Measurements from ENCODE around the gene RAB40B.

RAB40B gene

GRCh38 chr17:82691714-82692113 is 6.8 kb downstream of the RAB40B start:
- no peak for DNase-seq

- DNase-seq = no peak
Measured at GRCh38 chr17:82690786-82691489, 7.6 kb downstream of the RAB40B start.

GRCh38 chr17:82689077-82689476 is 9.4 kb downstream of the RAB40B start:
- no peak for DNase-seq

DNA sequence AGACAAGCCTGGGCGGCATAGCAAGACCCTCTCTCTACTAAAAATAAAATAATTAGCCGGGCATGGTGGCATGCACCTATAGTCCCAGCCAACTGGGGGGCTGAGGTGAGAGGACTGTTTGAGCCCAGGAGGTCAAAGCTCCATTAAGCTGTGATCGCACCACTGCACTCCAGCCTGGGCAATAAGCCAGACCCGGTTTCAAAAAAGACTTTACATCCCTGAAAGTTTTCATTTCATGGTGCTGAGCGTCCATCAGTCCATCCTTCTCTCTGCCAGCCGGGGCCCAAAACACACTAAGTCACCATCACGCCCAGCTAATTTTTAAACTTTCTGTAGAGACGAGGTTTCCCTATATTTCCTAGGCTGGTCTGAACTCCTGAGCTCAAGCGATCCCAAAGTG is 10.6 kb downstream of the RAB40B start:
- DNase-seq = no peak

DNA sequence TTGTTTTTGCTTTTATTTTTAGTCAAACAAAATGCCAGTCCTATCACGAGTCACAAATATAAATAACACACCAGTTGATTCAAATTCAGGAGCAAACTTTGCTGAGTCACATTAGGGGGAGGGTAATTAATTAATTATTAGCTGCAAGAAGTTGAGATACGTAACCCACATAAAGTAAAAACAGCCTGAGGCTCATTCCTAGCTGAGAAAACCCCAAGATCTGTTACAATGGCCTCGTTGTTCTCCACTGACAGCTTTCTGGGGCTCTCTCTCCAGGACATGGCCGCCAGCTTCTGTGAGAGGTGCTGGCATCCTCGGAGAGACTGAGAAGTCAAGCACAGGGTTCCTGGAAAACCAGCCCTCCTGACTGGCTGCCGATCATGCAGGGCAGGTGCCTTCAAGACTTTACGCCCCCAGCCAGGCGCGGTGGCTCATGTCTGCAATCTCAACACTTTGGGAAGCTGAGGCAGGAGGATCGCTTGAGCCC is 11.1 kb downstream of the RAB40B start:
- no peak for DNase-seq

DNA sequence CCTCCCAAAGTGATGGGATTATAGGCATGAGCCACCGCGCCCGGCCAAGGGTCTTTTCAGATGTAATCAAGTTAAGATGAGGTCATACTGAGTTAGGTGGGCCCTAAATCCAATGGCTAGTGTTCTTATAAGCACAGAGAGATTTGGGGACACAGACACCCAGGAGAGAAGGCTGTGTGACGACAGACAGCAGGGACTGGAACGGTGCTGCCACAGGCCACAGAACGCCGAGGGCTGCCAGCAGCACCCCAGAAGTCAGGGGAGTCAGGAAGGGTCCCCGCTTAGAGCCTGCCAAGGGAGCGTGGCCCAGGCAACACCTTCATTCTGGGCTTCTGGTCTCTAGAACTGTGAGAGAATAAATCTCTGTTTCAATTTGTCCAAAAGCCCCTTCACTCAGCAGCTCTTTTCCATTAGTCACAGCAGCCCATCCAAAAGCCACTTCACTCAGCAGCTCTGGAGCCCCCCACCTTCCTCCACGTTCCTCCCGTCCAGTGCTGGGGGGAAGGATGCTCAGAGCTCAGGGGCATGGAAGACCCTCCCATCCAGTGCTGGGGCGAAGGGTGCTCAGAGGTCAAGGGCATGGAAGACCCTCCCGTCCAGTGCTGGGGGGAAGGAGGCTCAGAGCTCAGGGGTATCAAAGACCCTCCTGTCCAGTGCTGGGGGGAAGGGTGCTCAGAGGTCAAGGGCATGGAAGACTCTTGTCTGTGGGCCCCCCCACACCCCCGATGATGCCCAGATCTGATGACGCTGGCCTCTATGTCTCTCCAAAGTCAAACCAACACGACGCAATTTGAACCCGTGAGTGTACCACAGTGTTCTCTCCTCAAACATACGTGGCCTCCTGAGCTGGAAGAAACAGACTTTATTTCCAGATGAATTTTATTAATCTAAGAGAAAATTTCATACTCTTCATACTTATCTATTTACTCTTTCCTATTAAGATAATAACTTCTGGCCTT is 11.9 kb downstream of the RAB40B start:
- no peak for DNase-seq

GRCh38 chr17:82685291-82685690 is 13.2 kb downstream of the RAB40B start:
- DNase-seq = no peak

GRCh38 chr17:82684228-82684841 is 14.2 kb downstream of the RAB40B start:
- DNase-seq = no peak

DNA sequence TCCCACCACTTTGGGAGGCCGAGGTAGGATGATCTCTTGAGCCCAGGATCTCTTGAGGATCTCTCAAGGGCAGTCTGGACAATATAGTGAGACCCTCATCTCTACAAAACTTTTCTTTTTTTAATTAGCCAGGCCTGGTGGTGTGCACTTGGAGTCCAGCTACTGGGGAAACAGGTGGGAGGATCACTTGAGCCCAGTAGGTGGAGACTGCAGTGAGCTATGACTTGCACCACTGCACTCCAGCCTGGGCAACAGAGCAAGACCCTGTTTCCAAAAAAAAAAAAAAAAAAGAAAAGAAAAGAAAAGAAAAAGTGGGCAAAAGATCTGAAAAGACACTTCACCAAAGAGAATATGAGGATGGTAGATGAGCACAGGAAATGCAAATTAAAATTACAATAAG is 15.0 kb downstream of the RAB40B start:
- no peak for DNase-seq

- DNase-seq = no peak
Measured at GRCh38 chr17:82681547-82681946, 17.0 kb downstream of the RAB40B start.

DNA sequence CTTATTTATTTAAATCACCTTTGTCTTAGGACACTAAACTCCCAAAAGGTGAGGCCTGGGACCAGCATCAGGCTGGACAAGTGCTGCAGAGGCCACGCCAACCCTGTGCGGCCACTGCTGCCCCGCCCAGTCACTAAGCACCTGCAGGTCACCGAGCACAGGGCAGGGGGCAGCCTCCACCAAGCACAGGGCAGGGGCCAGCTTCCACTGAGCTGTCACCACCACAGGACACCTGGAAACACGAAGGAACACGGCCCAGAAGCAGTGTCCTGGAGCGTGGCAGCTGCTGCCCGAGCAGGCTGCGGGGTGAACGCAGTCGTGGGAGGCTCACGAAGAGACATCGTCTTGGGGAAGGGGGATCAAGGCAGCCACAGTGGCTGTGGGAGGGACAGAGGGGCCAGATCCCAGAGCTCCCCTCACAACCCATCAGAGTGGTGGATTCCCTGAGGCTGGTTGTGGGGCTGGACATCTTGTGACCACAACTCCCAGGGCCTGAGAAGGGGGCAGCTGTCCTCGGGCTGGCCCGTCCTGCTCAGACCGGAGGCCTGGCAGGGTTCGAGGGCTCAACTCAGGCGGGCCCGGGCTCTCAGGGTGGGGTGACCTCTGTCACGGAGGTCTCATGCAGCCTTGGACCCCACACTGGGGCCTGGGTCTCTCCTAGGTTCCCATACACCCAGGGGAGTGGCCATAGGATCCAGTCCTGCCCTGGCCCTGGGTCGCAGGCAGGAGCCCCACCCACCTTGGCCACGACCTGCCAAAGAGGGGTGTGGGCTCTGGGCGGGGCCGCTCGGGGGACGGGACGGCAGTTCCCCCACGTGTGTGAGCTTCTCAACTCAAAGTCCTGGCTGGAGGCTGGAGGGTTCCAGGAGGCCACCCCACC is 18.7 kb downstream of the RAB40B start:
- DNase-seq = no peak

DNA sequence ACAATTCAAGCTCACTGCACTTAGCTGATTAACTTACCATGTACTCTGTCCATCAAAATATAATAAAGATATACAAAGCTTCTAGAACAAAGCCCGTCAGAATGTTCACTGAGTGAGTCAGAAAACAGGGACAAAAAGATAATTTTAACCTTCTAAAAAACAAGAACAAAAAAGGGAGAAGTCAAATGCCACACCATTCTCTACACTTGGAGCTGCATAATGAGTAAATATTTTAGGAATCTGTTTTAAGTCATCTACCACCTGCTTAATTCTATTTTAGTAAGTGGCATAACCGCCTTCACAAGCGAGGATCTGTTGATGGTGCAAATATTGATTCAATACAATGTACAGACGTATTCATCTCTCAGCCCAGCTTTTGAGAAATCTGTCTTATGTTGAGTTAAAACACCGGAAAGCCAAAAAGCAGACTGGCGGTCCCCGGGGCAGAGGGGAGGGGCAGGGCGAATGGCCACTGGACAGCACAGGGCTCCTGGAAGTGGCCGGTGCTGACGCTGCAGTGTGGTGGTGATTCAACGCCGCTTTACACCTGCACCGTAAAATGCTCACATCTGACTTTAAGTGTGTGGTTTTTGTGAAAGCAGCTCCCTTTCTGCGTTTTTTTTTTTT is 20.1 kb downstream of the RAB40B start:
- peak; percentile 24 for DNase-seq

- no peak for DNase-seq
Measured at GRCh38 chr17:82677353-82677925, 21.1 kb downstream of the RAB40B start.

DNA sequence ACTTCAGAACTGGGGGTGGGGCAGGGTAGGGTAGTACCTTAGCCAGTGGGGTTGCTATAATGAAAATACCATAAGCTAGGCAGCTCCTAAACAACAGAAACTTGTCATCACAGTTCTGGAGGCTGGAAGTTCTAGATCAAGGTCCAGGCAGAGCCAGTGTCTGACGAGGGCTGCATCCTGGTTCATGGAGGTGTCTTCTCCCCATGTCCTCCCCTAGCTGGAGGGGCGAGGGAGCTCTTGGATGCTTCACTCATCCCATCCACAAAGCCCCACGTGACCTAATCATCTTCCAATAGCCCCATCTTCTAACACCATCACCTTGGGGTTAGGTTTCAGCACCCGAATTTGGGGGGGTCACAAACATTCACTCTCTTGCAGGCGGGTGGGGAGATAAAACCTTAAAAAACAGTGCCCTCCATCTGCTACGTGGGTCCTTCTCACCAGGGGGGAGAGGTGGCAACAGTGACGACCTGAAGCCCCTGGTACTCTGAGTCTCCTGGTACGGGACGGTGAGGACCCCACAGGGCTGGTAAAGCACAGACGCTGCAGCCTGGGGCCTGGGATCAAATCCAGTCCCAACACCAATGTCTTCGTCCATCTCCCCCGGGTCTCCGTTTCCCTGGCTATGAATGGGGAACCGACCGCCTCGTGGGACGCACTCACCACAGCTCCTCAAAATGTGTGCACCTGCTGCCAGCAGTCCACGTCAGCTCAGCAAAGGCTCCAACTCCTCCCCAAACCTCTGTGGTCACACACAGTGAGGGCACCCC is 22.8 kb downstream of the RAB40B start:
- DNase-seq = no peak

DNA sequence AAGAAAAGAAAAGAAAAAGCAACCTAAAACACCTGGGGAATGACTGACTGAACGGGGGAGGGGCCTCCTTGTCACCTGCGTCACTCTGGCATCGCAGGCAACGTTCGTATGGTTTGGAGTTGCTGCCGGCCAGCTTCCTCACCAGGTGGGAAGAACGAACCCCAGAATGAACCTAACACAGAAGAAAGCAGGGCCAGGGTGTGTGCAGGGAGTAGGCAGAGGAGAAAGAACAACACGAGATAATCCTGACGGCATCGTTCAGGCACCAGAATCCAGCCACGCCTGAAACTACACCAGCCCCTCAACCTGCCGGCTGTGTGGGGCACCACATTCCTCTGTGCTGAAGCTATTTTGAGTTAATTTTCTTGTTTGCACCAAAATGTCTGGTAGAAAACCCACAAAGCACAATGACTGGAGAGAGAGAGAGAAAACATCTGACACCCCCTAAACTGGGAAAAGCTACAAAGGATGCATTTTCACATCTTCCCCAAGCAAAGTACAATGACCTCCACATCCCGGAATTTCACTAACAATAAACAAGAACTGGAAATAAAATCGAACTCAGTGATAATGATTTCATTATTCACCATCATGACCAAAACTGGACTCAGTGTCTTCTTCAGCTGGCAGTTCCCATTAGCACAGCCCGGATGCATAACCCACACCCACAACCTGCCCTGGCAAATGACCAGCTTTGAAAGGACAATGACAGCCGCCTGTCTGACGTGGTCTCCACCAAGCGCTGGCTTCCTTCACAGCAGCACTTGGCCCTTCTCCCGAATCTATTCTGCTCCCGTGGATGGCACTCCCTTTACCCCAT is 23.6 kb downstream of the RAB40B start:
- DNase-seq = peak; percentile 15

- DNase-seq = no peak
Measured at GRCh38 chr17:82670661-82671450, 27.6 kb downstream of the RAB40B start.

DNA sequence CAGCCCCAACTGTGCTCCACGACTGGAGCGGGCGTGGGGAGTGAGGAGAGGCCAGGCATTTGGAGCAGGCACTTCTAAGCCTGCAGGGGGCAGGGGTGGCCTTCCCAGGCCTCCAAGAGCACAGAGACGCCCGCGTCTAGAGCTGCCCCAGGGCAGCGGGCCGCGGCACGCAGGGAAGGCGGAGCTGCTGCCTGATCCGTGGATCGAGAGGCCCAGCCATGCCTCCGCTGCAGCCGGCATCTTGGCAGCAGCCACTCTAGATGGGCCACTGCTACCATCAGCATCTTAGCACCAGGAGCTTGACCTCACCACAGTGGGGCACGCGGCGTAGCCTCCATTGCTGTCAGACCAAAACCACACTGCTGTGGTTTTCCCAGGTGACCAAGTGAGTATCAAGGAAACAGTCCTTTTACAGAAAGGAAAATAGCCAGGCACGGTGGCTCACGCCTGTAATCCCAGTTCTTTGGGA is 29.8 kb downstream of the RAB40B start:
- DNase-seq = peak; percentile 38

DNA sequence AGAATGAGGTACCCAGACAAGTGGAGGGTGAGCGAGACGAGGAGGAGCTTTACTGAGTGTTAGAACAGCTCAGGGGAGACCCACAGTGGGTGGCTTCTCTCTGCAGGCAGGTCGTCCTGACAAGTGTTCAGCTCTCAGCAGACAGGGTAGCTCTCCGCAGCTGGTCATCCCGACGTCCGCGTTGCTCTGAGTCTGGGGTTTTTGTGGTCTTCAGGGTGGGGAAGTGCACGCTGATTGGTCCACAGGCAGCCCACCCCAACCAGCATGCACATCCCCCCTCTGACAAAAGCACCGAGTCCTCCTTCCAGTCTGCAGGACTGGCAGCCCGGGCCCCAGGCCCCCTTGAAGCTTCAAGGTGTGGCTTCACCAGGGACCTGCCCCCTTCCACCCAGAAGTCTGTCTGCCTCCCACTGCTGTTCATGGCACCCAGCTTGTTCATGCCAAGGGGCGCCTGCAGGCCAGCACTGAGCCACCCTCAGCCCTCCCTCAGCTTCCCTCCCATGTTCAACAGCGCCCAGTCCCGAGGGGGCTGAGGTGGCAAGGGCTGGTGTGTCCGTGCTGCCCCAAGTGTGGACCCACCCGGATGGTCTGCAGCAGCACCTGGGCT is 30.4 kb downstream of the RAB40B start:
- DNase-seq = no peak

DNA sequence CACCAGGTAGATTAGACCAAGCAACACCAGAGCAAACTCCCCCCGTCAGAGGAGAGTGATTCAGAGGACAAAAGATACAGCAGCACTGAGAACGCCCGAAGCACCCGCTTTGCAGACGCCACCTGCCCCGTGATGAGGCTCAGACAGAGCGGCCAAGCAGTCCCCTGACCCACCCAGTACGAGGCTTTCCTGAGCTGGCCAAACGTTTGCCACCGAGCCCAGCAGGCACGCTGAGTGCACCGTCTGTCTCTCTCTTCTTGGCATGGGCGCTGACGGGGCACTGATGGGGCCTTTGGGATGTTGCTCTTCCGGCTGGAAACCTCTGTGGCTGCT is 30.9 kb downstream of the RAB40B start:
- no peak for DNase-seq
